ENCODE results near the gene INS.

Gene INS

GRCh38 chr11:2115308-2115707 lies 45.7 kb downstream of the INS start:
- no peak for DNase-seq (ENCODE audit: low read depth, low spot score)

GRCh38 chr11:2114430-2115241 lies 46.4 kb downstream of the INS start:
- no peak for DNase-seq (ENCODE audit: low read depth, low spot score)

GRCh38 chr11:2113776-2114175 lies 47.2 kb downstream of the INS start:
- no peak for DNase-seq (ENCODE audit: low read depth, low spot score)

- no peak for DNase-seq (ENCODE audit: low read depth, low spot score)
Measured at GRCh38 chr11:2110521-2110920, 50.5 kb downstream of the INS start.
